ENCODE results near the gene LCE2D. TPM values are rescaled to one million over a fixed set of nuclear protein-coding genes. Genes with fewer than 3 reads are reported as not detected.
A peak's percentile ranks its signal among the peaks of the same experiment; 100 is the strongest.

LCE2D gene
- total RNA-seq, 1 experiment from 2014 or later: not detected

- no peaks in the 10 kb centered on the region for H3K9me3 ChIP-seq (ENCODE audit: low read length)
- H3K36me3 ChIP-seq (ENCODE audit: low read depth, low read length): no peaks in the 10 kb centered on the region
- no peaks in the 10 kb centered on the region for H4K20me1 ChIP-seq (ENCODE audit: low read length)
- H2AFZ ChIP-seq (ENCODE audit: low read length): no peak overlapping the region
- no peak overlapping the region for H3K27ac ChIP-seq (ENCODE audit: low read length)
- ATAC-seq: no peak
- H3F3A ChIP-seq (ENCODE audit: low read length, unreplicated experiment): no peaks in the 10 kb centered on the region
- DNase-seq: peak; percentile 0
- no peaks in the 10 kb centered on the region for H3K27me3 ChIP-seq (ENCODE audit: low read length)
- H3K4me2 ChIP-seq (ENCODE audit: low read length): no peak overlapping the region
- no peaks in the 10 kb centered on the region for H3K4me1 ChIP-seq (ENCODE audit: insufficient read depth, low read length)
- H3K9ac ChIP-seq (ENCODE audit: low read length): no peak overlapping the region
- no peak for TF ChIP-seq EZH2phosphoT487 (IDR thresholded peaks at IDR 0.05; ENCODE audit: borderline replicate concordance, low read length)
- TF ChIP-seq EZH2 (IDR thresholded peaks at IDR 0.05; ENCODE audit: low read length, unreplicated experiment): no peak
- no peak for TF ChIP-seq CTCF (conservative IDR thresholded peaks at IDR 0.05; ENCODE audit: low read depth, low read length)
- BruUV-seq (replicated peaks): no TSS peak
- intact Hi-C loops (cut with micrococcal nuclease): no loop called here
- no peaks in the 10 kb centered on the region for H3K9me2 ChIP-seq (replicated peaks; ENCODE audit: low read length)
- no peaks in the 10 kb centered on the region for H3K79me2 ChIP-seq (ENCODE audit: low read length)
- CTCF ChIA-PET: no interaction called here
- POLR2A ChIA-PET (ENCODE audit: unreplicated experiment): no interaction called here
- H3K4me3 ChIP-seq (ENCODE audit: low read length): no peak overlapping the region
Observed at GRCh38 chr1:152630596-152630995, 32.6 kb upstream of the LCE2D start.

- BruUV-seq (replicated peaks): no TSS peak
- TF ChIP-seq EZH2 (IDR thresholded peaks at IDR 0.05; ENCODE audit: low read length, unreplicated experiment) (no peak), CTCF (conservative IDR thresholded peaks at IDR 0.05; ENCODE audit: low read depth, low read length) (no peak), EZH2phosphoT487 (IDR thresholded peaks at IDR 0.05; ENCODE audit: borderline replicate concordance, low read length) (no peak)
- no peak overlapping the region for H3K27ac ChIP-seq (ENCODE audit: low read length)
- ChIA-PET POLR2A (ENCODE audit: unreplicated experiment) (no interaction called here), CTCF (no interaction called here)
- no peaks in the 10 kb centered on the region for H3K36me3 ChIP-seq (ENCODE audit: low read depth, low read length)
- H3K9ac ChIP-seq (ENCODE audit: low read length): no peak overlapping the region
- no peaks in the 10 kb centered on the region for H4K20me1 ChIP-seq (ENCODE audit: low read length)
- no peaks in the 10 kb centered on the region for H3K9me3 ChIP-seq (ENCODE audit: low read length)
- H3K4me2 ChIP-seq (ENCODE audit: low read length): no peak overlapping the region
- H3F3A ChIP-seq (ENCODE audit: low read length, unreplicated experiment): no peaks in the 10 kb centered on the region
- no peak overlapping the region for H3K4me3 ChIP-seq (ENCODE audit: low read length)
- ATAC-seq (no peak), DNase-seq (no peak)
- intact Hi-C loops (cut with micrococcal nuclease): no loop called here
- H2AFZ ChIP-seq (ENCODE audit: low read length): no peak overlapping the region
- peaks cover 19% of the 10 kb centered on the region; the same call in 1 of the 2 replicates for H3K27me3 ChIP-seq (ENCODE audit: low read length)
- H3K79me2 ChIP-seq (ENCODE audit: low read length): no peaks in the 10 kb centered on the region
- H3K9me2 ChIP-seq (replicated peaks; ENCODE audit: low read length): no peaks in the 10 kb centered on the region
- H3K4me1 ChIP-seq (ENCODE audit: insufficient read depth, low read length): no peaks in the 10 kb centered on the region
Observed at GRCh38 chr1:152640351-152640750, 22.8 kb upstream of the LCE2D start.

GRCh38 chr1:152643945-152644344, 19.2 kb upstream of the LCE2D start:
- no peak overlapping the region for H3K27ac ChIP-seq (ENCODE audit: low read length)
- H3K27me3 ChIP-seq (ENCODE audit: low read length): peaks cover 19% of the 10 kb centered on the region; the same call in 1 of the 2 replicates
- H3K9ac ChIP-seq (ENCODE audit: low read length): no peak overlapping the region
- no peaks in the 10 kb centered on the region for H3K36me3 ChIP-seq (ENCODE audit: low read depth, low read length)
- no peak overlapping the region for H2AFZ ChIP-seq (ENCODE audit: low read length)
- no peaks in the 10 kb centered on the region for H3K79me2 ChIP-seq (ENCODE audit: low read length)
- H3K9me3 ChIP-seq (ENCODE audit: low read length): no peaks in the 10 kb centered on the region
- no peak for DNase-seq
- ChIA-PET POLR2A (ENCODE audit: unreplicated experiment) (no interaction called here), CTCF (no interaction called here)
- intact Hi-C loops (cut with micrococcal nuclease): no loop called here
- H4K20me1 ChIP-seq (ENCODE audit: low read length): no peaks in the 10 kb centered on the region
- H3K4me3 ChIP-seq (ENCODE audit: low read length): no peak overlapping the region
- BruUV-seq (replicated peaks): no TSS peak
- no peaks in the 10 kb centered on the region for H3K4me1 ChIP-seq (ENCODE audit: insufficient read depth, low read length)
- no peaks in the 10 kb centered on the region for H3F3A ChIP-seq (ENCODE audit: low read length, unreplicated experiment)
- H3K4me2 ChIP-seq (ENCODE audit: low read length): no peak overlapping the region
- TF ChIP-seq EZH2 (IDR thresholded peaks at IDR 0.05; ENCODE audit: low read length, unreplicated experiment) (no peak), EZH2phosphoT487 (IDR thresholded peaks at IDR 0.05; ENCODE audit: borderline replicate concordance, low read length) (no peak), CTCF (conservative IDR thresholded peaks at IDR 0.05; ENCODE audit: low read depth, low read length) (no peak)
- ATAC-seq: no peak
- no peaks in the 10 kb centered on the region for H3K9me2 ChIP-seq (replicated peaks; ENCODE audit: low read length)
